B cell (primary cell): ENCODE results near the gene HBG2. TPM values are rescaled to one million over a fixed set of nuclear protein-coding genes. Genes with fewer than 3 reads are reported as not detected.

Experiments used
- ATAC-seq: fragments of 200-7000 bp; cut with Tn5 transposase; one replicate; pipeline ENCODE4 v1.10.0; 2021; ENCODE audit warnings: low read depth, mild to moderate bottlenecking, moderate number of reproducible peaks, moderate library complexity
- CTCF ChIA-PET: fragments of 350-600 bp; sonication (Branson Sonifier 250); formaldehyde crosslinking; loops from one replicate; lab custom pipeline; 2021; ENCODE audit warnings: antibody characterized with exemption, inconsistent platforms; lab: Charles Lee
- POLR2A ChIA-PET: fragments of 350-600 bp; sonication (Branson Sonifier 250); formaldehyde crosslinking; loops from one replicate; lab custom pipeline; 2021; ENCODE audit warnings: antibody characterized with exemption; lab: Charles Lee
- DNase-seq: peaks from one replicate; pipeline ENCODE4 v3.0.0; 2013
- H2AFZ ChIP-seq: 2 replicates; pipeline ENCODE4 v1.6.1; 2012; ENCODE audit warnings: mild to moderate bottlenecking, low read depth, low read length; ENCODE audit not compliant: insufficient read depth, poor library complexity, severe bottlenecking
- H3K27ac ChIP-seq, 2 donors: 1 replicate in 1 of 2; 2 replicates in 1 of 2; pipeline ENCODE4 v1.5.1; 2012 to 2013; ENCODE audit warnings: low read length in 2 of 2, mild to moderate bottlenecking in 2 of 2, moderate library complexity in 1 of 2
- H3K27me3 ChIP-seq, 4 experiments: fragments of 200-600 bp in 1 of 4; sonication (generic) in 1 of 4; replicated peaks in 1 of 4; 1 replicate in 2 of 4; 2 replicates in 2 of 4; pipeline versions ENCODE4 v1.6.1 to v1.7.0; 2013 to 2016; ENCODE audit warnings: low read length in 3 of 4, mild to moderate bottlenecking in 2 of 4, mixed read lengths in 1 of 4, moderate library complexity in 1 of 4; ENCODE audit not compliant: insufficient read depth in 4 of 4, control insufficient read depth in 3 of 4; ENCODE audit errors: control extremely low read depth in 1 of 4
- H3K36me3 ChIP-seq, 2 experiments: replicated peaks in 1 of 2; 1 replicate in 1 of 2; 2 replicates in 1 of 2; pipeline versions ENCODE4 v1.6.1 to v1.7.1; 2013; ENCODE audit warnings: low read length in 1 of 2; ENCODE audit not compliant: insufficient read depth in 2 of 2, control insufficient read depth in 1 of 2; ENCODE audit errors: control extremely low read depth in 1 of 2, extremely low read depth in 1 of 2
- H3K4me1 ChIP-seq, 2 donors: fragments of 200-600 bp in 1 of 2; sonication (generic) in 1 of 2; 1 replicate in 1 of 2; 2 replicates in 1 of 2; pipeline versions ENCODE4 v1.5.1 to v1.6.1; 2013 to 2017; ENCODE audit warnings: low read length in 2 of 2; ENCODE audit not compliant: control insufficient read depth in 2 of 2, insufficient read depth in 2 of 2
- H3K4me2 ChIP-seq: replicated peaks from 2 replicates; pipeline ENCODE3; 2012; ENCODE audit warnings: mild to moderate bottlenecking, low read depth, low read length; ENCODE audit not compliant: poor library complexity, severe bottlenecking
- H3K4me3 ChIP-seq, 5 experiments: fragments of 200-600 bp in 1 of 5; sonication (generic) in 1 of 5; 1 replicate in 3 of 5; 2 replicates in 2 of 5; pipeline versions ENCODE4 v1.5.1 to v1.7.0; 2011 to 2016; ENCODE audit warnings: low read length in 4 of 5, mild to moderate bottlenecking in 4 of 5, low read depth in 2 of 5, control low read depth in 1 of 5, moderate library complexity in 1 of 5; ENCODE audit not compliant: insufficient read depth in 1 of 5; ENCODE audit errors: control extremely low read depth in 1 of 5, extremely low read depth in 1 of 5
- H3K79me2 ChIP-seq: fragments of 200-600 bp; sonication (generic); one replicate; pipeline ENCODE4 v1.6.0; 2016; ENCODE audit warnings: low read length; ENCODE audit not compliant: control insufficient read depth, insufficient read depth
- H3K9ac ChIP-seq: fragments of 200-600 bp; sonication (generic); 2 replicates; pipeline ENCODE4 v1.6.1; 2017; ENCODE audit warnings: mild to moderate bottlenecking, low read length, moderate library complexity
- H3K9me3 ChIP-seq, 3 donors: one replicate each; pipeline versions ENCODE4 v1.6.1 to v1.7.1; 2013; ENCODE audit warnings: low read length in 2 of 3; ENCODE audit not compliant: control insufficient read depth in 2 of 3, insufficient read depth in 1 of 3; ENCODE audit errors: control extremely low read depth in 1 of 3
- H4K20me1 ChIP-seq: 2 replicates; pipeline ENCODE4 v1.6.0; 2012; ENCODE audit warnings: mild to moderate bottlenecking, low read length; ENCODE audit not compliant: insufficient read depth, control insufficient read depth, poor library complexity, severe bottlenecking
- H3K27ac Mint-ChIP-seq: one replicate; pipeline ENCODE4 v1.8.0; 2021; ENCODE audit warnings: mixed read lengths
- H3K27me3 Mint-ChIP-seq: one replicate; pipeline ENCODE4 v1.8.0; 2021; ENCODE audit warnings: mixed read lengths
- H3K4me1 Mint-ChIP-seq: one replicate; pipeline ENCODE4 v1.8.0; 2021; ENCODE audit warnings: mixed read lengths
- H3K4me3 Mint-ChIP-seq: one replicate; pipeline ENCODE4 v1.8.0; 2021; ENCODE audit warnings: mixed read lengths
- H3K9me3 Mint-ChIP-seq: one replicate; pipeline ENCODE4 v1.8.0; 2022; ENCODE audit warnings: mixed read lengths; ENCODE audit not compliant: insufficient read depth
- CTCF ChIP-seq: fragments of 200-600 bp; IDR thresholded peaks from one replicate; pipeline ENCODE4 v1.8.0; 2022; ENCODE audit warnings: antibody characterized with exemption, mild to moderate bottlenecking
- EZH2 ChIP-seq: IDR thresholded peaks from 2 replicates; pipeline ENCODE4 v1.6.1; 2012; ENCODE audit warnings: borderline replicate concordance, low read depth, mild to moderate bottlenecking, moderate library complexity, low read length; ENCODE audit not compliant: insufficient read depth, poor library complexity, severe bottlenecking
- WGBS: methylation state at CpG from one replicate; pipeline ENCODE4 v1.1.5; 2013; ENCODE audit warnings: missing lambda C conversion rate; ENCODE audit not compliant: insufficient coverage; 5-methylcytosine and 5-hydroxymethylcytosine counted together
- intact Hi-C: fragments of 100-400 bp; cut with micrococcal nuclease; formaldehyde crosslinking; loops from one replicate; pipeline ENCODE4 v1.10.0; 2022
- polyA plus RNA-seq: library from polyadenylated mRNA; depleted of rRNA; stranded (reverse); fragments of >200 nt; gene quantifications from 2 replicates; pipeline ENCODE4 v1.2.3, GENCODE V29; 2012
- total RNA-seq, 2 donors: library from RNA; stranded (reverse); fragments of 120-200 nt in 1 of 2; gene quantifications; 1 replicate in 1 of 2; 2 replicates in 1 of 2; pipeline versions ENCODE4 v1.2.3 to v1.2.4, GENCODE V29; 2013 to 2022

HBG2 gene
- total and polyA plus RNA-seq, 2 donors (not counting 1 experiment from before 2014, with no cell fraction given), result not detected

GRCh38 chr11:5279471-5280090 is 25.0 kb upstream of the HBG2 start:
- Mint-ChIP-seq H3K4me1 (no peaks in the 10 kb centered on the region), H3K9me3 (no peaks in the 10 kb centered on the region), H3K4me3 (no peak overlapping the region), H3K27me3 (peaks cover 3% of the 10 kb centered on the region), H3K27ac (no peak overlapping the region)
- H2AFZ ChIP-seq, result no peak overlapping the region
- intact Hi-C loops, result no loop called here
- ChIA-PET CTCF (no interaction called here), POLR2A (no interaction called here)
- no peaks in the 10 kb centered on the region for H3K4me1 ChIP-seq
- DNase-seq, result no peak
- H3K9ac ChIP-seq, result no peak overlapping the region
- whole genome bisulfite sequencing, result 86% methylated on average over 4 of the region's 4 CpGs
- H3K27me3 ChIP-seq, result no peaks in the 10 kb centered on the region
- no peak overlapping the region for H3K4me2 ChIP-seq
- H3K36me3 ChIP-seq, result no peaks in the 10 kb centered on the region
- no peaks in the 10 kb centered on the region for H4K20me1 ChIP-seq
- H3K9me3 ChIP-seq, result no peaks in the 10 kb centered on the region
- no peak for ATAC-seq
- TF ChIP-seq EZH2, result no peak
- no peak for TF ChIP-seq CTCF
- no peak overlapping the region for H3K4me3 ChIP-seq
- no peak overlapping the region for H3K27ac ChIP-seq
- H3K79me2 ChIP-seq, result no peaks in the 10 kb centered on the region

GRCh38 chr11:5277807-5278382 is 23.3 kb upstream of the HBG2 start:
- no peak for ATAC-seq
- Histone ChIP-seq H2AFZ (no peak overlapping the region), H3K27me3 (peaks cover 0 to 2% (median 0%) of the 10 kb centered on the region in 4 experiments), H3K79me2 (no peaks in the 10 kb centered on the region), H3K27ac (no peak overlapping the region), H3K4me2 (no peak overlapping the region), H3K4me3 (no peak overlapping the region), H3K4me1 (no peaks in the 10 kb centered on the region), H4K20me1 (no peaks in the 10 kb centered on the region), H3K9ac (no peak overlapping the region), H3K36me3 (no peaks in the 10 kb centered on the region), H3K9me3 (no peaks in the 10 kb centered on the region)
- H3K9me3 Mint-ChIP-seq, result no peaks in the 10 kb centered on the region
- no peak overlapping the region for H3K27ac Mint-ChIP-seq
- no peak for TF ChIP-seq CTCF
- no peak for TF ChIP-seq EZH2
- CTCF ChIA-PET, result no interaction called here
- WGBS, result 83% methylated on average over 1 of the region's 1 CpG
- H3K27me3 Mint-ChIP-seq, result no peaks in the 10 kb centered on the region
- no peaks in the 10 kb centered on the region for H3K4me1 Mint-ChIP-seq
- intact Hi-C loops, result no loop called here
- no peak for DNase-seq
- H3K4me3 Mint-ChIP-seq, result no peak overlapping the region
- POLR2A ChIA-PET, result no interaction called here
